ENCODE data around the gene GCLC. TPM values are rescaled to one million over a fixed set of nuclear protein-coding genes. Genes with fewer than 3 reads are reported as not detected.

GCLC gene
- total RNA-seq, 2 donors from 2014 or later, result 13.5 to 26.3 TPM

- Histone ChIP-seq H3K4me3 (no peak overlapping the region), H3K9me3 (no peaks in the 10 kb centered on the region), H3K4me1 (no peaks in the 10 kb centered on the region), H3K27ac (no peak overlapping the region), H3K27me3 (no peaks in the 10 kb centered on the region), H3K36me3 (peaks cover 55% of the 10 kb centered on the region)
- no peak for TF ChIP-seq CTCF (IDR thresholded peaks at IDR 0.05)
- no peak for DNase-seq (ENCODE audit: low spot score)
These were observed 34.2 kb downstream of the GCLC start for GRCh38 chr6:53510746-53511145.

GRCh38 chr6:53506872-53507271 lies 38.0 kb downstream of the GCLC start:
- no peak for DNase-seq (ENCODE audit: low spot score)
- Histone ChIP-seq H3K4me1 (no peaks in the 10 kb centered on the region), H3K36me3 (peaks cover 49% of the 10 kb centered on the region), H3K9me3 (no peaks in the 10 kb centered on the region), H3K27ac (no peak overlapping the region), H3K4me3 (no peak overlapping the region), H3K27me3 (no peaks in the 10 kb centered on the region)
- no peak for TF ChIP-seq CTCF (IDR thresholded peaks at IDR 0.05)

- peaks cover 47% of the 10 kb centered on the region for H3K36me3 ChIP-seq
These were observed 40.4 kb downstream of the GCLC start for GRCh38 chr6:53504512-53504911.

DNA sequence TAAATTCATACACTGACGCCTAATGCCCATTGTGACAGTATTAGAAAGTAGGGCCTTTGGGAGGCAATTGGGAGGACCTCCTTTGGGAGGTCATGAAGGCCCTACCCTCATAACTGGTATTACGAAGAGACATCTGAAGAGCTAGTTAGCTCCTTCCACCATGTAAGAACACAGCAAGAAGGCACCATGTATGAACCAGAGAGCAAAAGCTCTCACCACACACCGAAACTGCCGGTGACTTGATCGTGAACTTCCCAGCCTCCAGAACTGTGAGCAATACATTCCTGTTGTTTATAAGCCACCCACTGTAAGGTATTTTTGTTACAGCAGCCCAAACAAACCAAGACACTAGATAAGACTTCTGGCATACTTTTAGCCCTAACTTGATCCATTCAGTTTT lies 41.8 kb downstream of the GCLC start:
- no peaks in the 10 kb centered on the region for H3K4me1 ChIP-seq
- TF ChIP-seq CTCF (IDR thresholded peaks at IDR 0.05), result no peak

More at GRCh38 chr6:53504512-53504911, 40.4 kb downstream of the GCLC start:
- H3K4me1 ChIP-seq, result no peaks in the 10 kb centered on the region
- H3K27me3 ChIP-seq, result no peaks in the 10 kb centered on the region
- no peaks in the 10 kb centered on the region for H3K9me3 ChIP-seq
- DNase-seq (ENCODE audit: low spot score), result no peak
- H3K27ac ChIP-seq, result no peak overlapping the region
- H3K4me3 ChIP-seq, result no peak overlapping the region
- no peak for TF ChIP-seq CTCF (IDR thresholded peaks at IDR 0.05)

DNA sequence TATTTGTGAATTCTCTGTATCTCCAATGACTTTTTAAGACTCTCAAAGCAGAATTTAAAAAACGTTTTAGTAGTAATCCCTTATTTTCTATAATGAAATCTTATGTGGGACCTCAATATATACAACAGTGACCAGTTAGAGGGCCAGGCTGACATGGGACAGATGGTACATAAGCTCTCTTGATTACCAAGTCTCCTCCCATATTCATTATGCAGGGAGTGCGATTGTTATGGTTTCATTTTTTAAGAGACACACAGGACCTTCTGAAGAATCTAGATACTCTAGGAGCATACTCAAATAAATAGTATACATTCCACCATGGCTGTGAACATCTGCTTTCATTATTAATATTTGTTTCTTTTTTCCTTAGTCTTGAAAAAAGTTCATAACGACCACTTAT lies 43.5 kb downstream of the GCLC start:
- Histone ChIP-seq H3K4me3 (no peak overlapping the region), H3K27me3 (no peaks in the 10 kb centered on the region), H3K36me3 (peaks cover 46% of the 10 kb centered on the region), H3K27ac (no peak overlapping the region), H3K9me3 (no peaks in the 10 kb centered on the region), H3K4me1 (no peaks in the 10 kb centered on the region)
- DNase-seq (ENCODE audit: low spot score), result no peak
- TF ChIP-seq CTCF (IDR thresholded peaks at IDR 0.05), result no peak

More for the DNA sequence above, 41.8 kb downstream of the GCLC start:
- H3K27me3 ChIP-seq, result no peaks in the 10 kb centered on the region
- no peak for DNase-seq (ENCODE audit: low spot score)
- H3K4me3 ChIP-seq, result no peak overlapping the region
- peaks cover 53% of the 10 kb centered on the region for H3K36me3 ChIP-seq
- no peak overlapping the region for H3K27ac ChIP-seq
- no peaks in the 10 kb centered on the region for H3K9me3 ChIP-seq

- no peak overlapping the region for H3K4me3 ChIP-seq
- peaks cover 33% of the 10 kb centered on the region for H3K36me3 ChIP-seq
- DNase-seq (ENCODE audit: low spot score), result no peak
- no peak for TF ChIP-seq CTCF (IDR thresholded peaks at IDR 0.05)
- no peaks in the 10 kb centered on the region for H3K27me3 ChIP-seq
- no peaks in the 10 kb centered on the region for H3K4me1 ChIP-seq
- no peak overlapping the region for H3K27ac ChIP-seq
- H3K9me3 ChIP-seq, result no peaks in the 10 kb centered on the region
These were observed 44.8 kb downstream of the GCLC start for GRCh38 chr6:53500095-53500494.

All from right atrium auricular region (tissue), 2 donors.